ENCODE data around the gene CTTNBP2. TPM values are rescaled to one million over a fixed set of nuclear protein-coding genes. Genes with fewer than 3 reads are reported as not detected.

Gene CTTNBP2
- total RNA-seq, 1 experiment from 2014 or later, result 17.6 TPM

- H3K79me1 ChIP-seq (ENCODE audit: insufficient read depth, low read depth, low read length, poor library complexity, severe bottlenecking), result no peaks in the 10 kb centered on the region
- no peak overlapping the region for H3K14ac ChIP-seq (ENCODE audit: insufficient read depth, low read length)
- no peak for TF ChIP-seq CTCF (conservative IDR thresholded peaks at IDR 0.05)
- H3K79me2 ChIP-seq (ENCODE audit: insufficient read depth, low read length), result no peaks in the 10 kb centered on the region
- no peak overlapping the region for H2BK20ac ChIP-seq (ENCODE audit: low read depth, low read length, poor library complexity, severe bottlenecking)
- Mint-ChIP-seq H3K27me3 (ENCODE audit: low read depth) (no peaks in the 10 kb centered on the region), H3K4me1 (peaks cover 11% of the 10 kb centered on the region in 2 experiments), H3K9me3 (no peaks in the 10 kb centered on the region), H3K36me3 (ENCODE audit: insufficient read depth in 1 of 3, low read depth in 3 of 3) (no peaks in the 10 kb centered on the region), H3K4me3 (no peak overlapping the region), H3K27ac (no peak overlapping the region)
- H2BK15ac ChIP-seq (ENCODE audit: low read depth, low read length), result no peak overlapping the region
- H3K4me2 ChIP-seq (ENCODE audit: insufficient read depth, insufficient read length, low read length), result no peak overlapping the region
- no peak overlapping the region for H2BK120ac ChIP-seq (ENCODE audit: low read depth, low read length, poor library complexity, severe bottlenecking)
- no peak for DNase-seq
- H2BK12ac ChIP-seq (ENCODE audit: insufficient read length, low read depth, low read length), result no peak overlapping the region
- H3K4ac ChIP-seq (ENCODE audit: low read depth, low read length), result no peak overlapping the region
- H3K9ac ChIP-seq (ENCODE audit: extremely low read depth, insufficient read length, low read length), result no peak overlapping the region
- no peak overlapping the region for H3T11ph ChIP-seq (ENCODE audit: low read length)
- no peak overlapping the region for H3K18ac ChIP-seq (ENCODE audit: insufficient read length, low read depth, low read length)
- H2AK5ac ChIP-seq (ENCODE audit: insufficient read length, low read length), result no peak overlapping the region
- H4K20me1 ChIP-seq (ENCODE audit: control insufficient read depth, insufficient read depth, insufficient read length), result no peaks in the 10 kb centered on the region
- no CpG with 5 or more reads among the region's 1 CpG for WGBS (ENCODE audit: extremely low coverage, insufficient read length, low lambda C conversion rate)
- H3K9me3 ChIP-seq (ENCODE audit: control insufficient read depth, low read depth, low read length), result no peaks in the 10 kb centered on the region
- H4K8ac ChIP-seq (replicated peaks; ENCODE audit: insufficient read length, low read depth, low read length), result no peak overlapping the region
- H2BK5ac ChIP-seq (ENCODE audit: insufficient read length, low read length), result no peak overlapping the region
- no peaks in the 10 kb centered on the region for H3K4me1 ChIP-seq (ENCODE audit: insufficient read depth, low read length)
- no peak overlapping the region for H3K27ac ChIP-seq (ENCODE audit: insufficient read length, low read depth, low read length)
- H4K5ac ChIP-seq (ENCODE audit: insufficient read length, low read depth, low read length), result no peak overlapping the region
- H2AFZ ChIP-seq (ENCODE audit: low read length), result no peak overlapping the region
- H3K23me2 ChIP-seq (ENCODE audit: insufficient read length, low read depth, low read length, poor library complexity, severe bottlenecking), result no peaks in the 10 kb centered on the region
- no peak overlapping the region for H3K56ac ChIP-seq (ENCODE audit: insufficient read length, low read depth, low read length)
- no peaks in the 10 kb centered on the region for H3K27me3 ChIP-seq (ENCODE audit: insufficient read depth, low read length)
- H4K91ac ChIP-seq (ENCODE audit: insufficient read length, low read depth, low read length), result no peak overlapping the region
- H3K23ac ChIP-seq (ENCODE audit: insufficient read length, low read depth, low read length), result no peak overlapping the region
Observed at GRCh38 chr7:117666031-117666430, 207.2 kb downstream of the CTTNBP2 start.
